Activated CD8-positive, alpha-beta memory T cell treated with anti-CD3 and anti-CD28 coated beads for 4 hours (primary cell): ENCODE results near the gene PRAMEF15.
"Not testable (repeated sequence)": the region's sequence is repeated elsewhere in the genome, so short reads cannot be mapped to it uniquely, and the experiment has no call there.

Experiments used
- DNase-seq, 2 donors: peaks; one replicate each; pipeline ENCODE4 v3.0.0-alpha.2; 2020; ENCODE audit warnings: low read depth in 2 of 2

The PRAMEF15 gene

DNA sequence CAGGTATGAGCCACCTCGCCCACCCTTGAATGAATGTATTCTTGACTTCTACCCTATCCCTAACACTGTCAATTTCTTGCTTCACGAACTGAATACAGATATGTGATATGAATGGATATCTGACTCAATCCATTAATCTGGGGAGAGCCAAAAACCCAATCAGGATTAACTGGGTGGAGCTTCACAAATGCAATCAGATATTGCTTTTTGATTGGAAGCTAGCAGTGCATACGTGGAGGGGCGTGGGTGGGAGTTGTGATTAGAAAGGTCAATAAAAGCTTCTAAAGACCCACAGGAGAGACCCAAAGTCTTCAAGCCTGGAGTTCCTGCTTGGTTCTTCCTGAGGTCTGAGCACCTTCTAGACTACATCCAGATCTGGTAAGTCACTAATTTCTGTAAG lies at the start of gene PRAMEF15:
TSS of gene PRAMEF15 (plus strand) at position 301 of the 400 bp plus-strand sequence. CDS start 2,827 bp downstream, outside the sequence.
- not testable (repeated sequence) for DNase-seq

DNA sequence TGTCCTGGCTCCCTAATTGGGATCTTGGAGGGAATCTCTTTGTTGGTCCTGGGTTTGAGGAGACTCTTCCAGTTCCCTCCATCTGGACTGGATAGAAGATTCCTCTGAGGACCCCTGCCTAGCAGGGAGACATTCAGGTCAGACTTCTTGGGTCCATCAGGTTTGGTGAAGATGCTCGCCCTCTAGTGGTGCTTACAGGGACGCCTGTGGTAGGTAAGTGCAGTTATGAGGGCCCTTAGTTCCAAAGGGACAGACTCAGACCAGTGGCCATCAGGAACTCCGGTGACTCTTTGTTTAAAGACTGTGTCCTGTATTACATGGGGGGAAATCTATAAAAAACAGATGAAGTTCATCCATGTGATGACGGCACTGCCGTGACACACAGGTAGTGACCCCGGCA lies 38.4 kb upstream of the PRAMEF15 start:
- DNase-seq = not testable (repeated sequence)

DNA sequence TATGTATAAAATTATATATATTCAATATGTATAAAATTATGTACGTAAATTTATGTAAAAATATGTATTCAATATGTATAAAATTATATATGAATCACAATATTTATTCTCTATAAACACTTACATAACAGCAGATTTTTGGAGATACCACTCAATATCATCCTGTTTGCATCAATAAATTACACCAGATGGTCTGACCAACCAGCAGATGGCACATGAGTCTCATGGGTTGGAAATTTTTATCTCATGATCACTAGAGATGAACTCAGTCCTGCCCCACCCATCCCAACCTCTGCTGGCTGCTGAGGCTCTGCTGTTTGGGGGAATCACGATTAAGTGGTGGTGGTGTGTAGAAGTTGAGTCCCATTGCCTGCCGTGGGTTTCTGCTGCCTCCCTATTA lies 35.8 kb upstream of the PRAMEF15 start:
- not testable (repeated sequence) for DNase-seq

DNA sequence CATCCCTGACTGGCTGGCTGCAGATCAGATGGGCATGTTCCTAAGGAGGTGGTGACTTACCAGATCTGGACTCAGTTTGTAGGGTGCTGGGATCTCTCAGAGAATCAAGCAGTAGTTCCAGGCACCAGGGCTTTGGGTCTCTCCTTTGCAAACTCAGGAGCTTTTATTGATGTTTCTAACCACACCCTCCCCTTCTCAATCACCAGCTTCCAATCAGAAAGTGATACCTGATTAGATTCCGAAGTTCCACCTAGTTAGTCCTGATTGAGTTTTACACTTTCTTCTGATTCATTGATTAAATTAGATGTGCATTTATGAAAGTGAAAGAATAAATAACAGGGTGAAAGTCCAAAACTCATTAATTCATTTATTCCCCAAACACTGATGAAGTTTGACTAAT lies 30.3 kb upstream of the PRAMEF15 start, which contains the start of gene PRAMEF8:
TSS of gene PRAMEF8 (minus strand) at position 101 of the 400 bp plus-strand sequence. CDS start 1,046 bp downstream, outside the sequence.
- DNase-seq = not testable (repeated sequence)

DNA sequence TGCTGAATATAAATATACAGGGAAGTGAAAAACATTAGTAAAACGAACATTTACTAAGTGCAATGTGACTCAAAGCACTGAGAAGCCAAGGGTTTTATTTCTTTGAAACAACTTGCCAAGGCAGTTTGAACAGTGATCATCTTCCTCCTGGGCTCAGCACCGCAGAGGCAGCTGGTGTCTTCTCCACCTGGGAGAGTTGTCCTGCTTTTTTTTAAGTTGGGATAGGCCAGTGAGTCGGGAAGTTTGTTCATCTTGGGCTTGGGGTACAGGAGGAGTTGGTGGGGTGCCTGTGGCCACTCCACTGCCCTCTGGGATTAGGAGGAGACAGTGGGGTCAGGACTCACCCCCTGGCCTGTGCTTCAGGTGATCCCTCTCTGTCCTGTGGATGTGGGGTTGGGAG lies 26.4 kb upstream of the PRAMEF15 start:
- DNase-seq = not testable (repeated sequence)

DNA sequence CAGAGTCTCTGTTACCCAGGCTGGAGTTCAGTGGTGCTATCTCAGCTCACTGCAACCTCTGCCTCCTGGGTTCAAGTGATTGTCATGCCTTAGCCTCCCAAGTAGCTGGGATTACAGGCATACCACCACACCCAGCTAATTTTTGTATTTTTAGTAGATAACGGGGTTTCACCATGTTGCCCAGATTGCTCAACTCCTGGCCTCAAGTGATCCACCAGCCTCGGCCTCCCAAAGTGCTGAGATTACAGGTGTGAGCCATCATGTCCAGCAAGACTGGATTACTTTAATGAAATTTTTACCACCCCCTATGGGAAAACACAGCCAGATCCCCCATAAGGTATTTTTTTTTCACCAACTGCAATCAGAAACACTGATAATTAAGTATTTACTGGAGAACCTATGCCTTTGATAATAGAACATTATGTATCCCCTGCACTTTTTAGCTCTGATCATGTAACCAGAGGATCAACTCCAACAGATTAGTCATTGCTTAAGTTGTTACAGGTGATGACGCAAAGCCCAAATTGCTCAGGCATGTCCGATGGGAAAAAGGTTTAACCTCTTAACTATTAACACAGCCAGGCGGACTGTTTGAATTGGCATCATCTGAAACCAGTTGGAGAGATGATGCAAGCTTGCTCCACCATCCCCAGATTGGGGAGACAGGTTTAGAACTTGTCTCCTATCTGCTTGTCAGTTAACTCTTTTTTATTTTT lies 18.0 kb upstream of the PRAMEF15 start:
- not testable (repeated sequence) for DNase-seq

GRCh38 chr1:13298699-13299098 lies 16.7 kb upstream of the PRAMEF15 start:
- DNase-seq = not testable (repeated sequence)

GRCh38 chr1:13302197-13302596 lies 13.2 kb upstream of the PRAMEF15 start:
- DNase-seq = not testable (repeated sequence)

DNA sequence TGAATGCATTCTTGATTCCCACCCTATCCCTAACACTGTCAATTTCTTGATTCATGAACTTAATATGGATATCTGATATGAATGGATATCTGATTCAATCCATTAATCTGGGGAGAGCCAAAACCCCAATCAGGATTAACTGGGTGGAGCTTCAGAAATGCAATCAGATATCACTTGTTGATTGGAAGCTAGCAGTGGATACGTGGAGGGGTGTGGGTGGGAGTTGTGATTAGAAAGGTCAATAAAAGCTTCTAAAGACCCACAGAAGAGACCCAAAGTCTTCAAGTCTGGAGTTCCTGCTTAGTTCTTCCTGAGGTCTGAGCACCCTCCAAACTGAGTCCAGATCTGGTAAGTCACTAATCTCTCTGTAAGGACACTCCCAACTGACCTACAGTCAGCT lies 12.1 kb upstream of the PRAMEF15 start, which contains the start of gene PRAMEF33:
TSS of gene PRAMEF33 (plus strand) at position 301 of the 400 bp plus-strand sequence. CDS start 2,416 bp downstream, outside the sequence.
- DNase-seq = not testable (repeated sequence)

- DNase-seq = not testable (repeated sequence)
Observed at GRCh38 chr1:13342496-13342895, 27.1 kb downstream of the PRAMEF15 start.

- not testable (repeated sequence) for DNase-seq
Observed at GRCh38 chr1:13347034-13347433, 31.7 kb downstream of the PRAMEF15 start, which contains the start of gene PRAMEF14. TSS of gene PRAMEF14 (minus strand) at chr1:13347134. CDS start at chr1:13345314, 1,820 bp downstream.

DNA sequence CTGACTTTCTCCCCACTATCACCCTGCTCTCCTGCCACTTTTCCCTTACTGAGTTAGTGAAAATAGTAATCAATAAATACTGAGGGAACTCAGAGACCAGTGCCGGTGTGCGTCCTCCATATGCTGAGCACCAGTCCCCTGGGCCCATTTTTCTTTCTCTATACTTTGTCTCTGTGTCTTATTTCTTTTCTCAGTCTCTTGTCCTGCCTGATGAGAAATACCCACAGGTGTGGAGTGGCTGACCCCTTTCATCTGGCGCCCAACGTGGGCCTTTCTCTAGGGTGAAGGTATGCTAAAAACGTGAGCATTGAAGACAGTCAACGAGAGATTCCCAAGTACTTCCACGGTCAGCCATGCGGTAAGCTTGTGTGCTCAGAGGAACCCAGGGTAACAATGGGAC lies 38.1 kb downstream of the PRAMEF15 start:
- DNase-seq = not testable (repeated sequence)

DNA sequence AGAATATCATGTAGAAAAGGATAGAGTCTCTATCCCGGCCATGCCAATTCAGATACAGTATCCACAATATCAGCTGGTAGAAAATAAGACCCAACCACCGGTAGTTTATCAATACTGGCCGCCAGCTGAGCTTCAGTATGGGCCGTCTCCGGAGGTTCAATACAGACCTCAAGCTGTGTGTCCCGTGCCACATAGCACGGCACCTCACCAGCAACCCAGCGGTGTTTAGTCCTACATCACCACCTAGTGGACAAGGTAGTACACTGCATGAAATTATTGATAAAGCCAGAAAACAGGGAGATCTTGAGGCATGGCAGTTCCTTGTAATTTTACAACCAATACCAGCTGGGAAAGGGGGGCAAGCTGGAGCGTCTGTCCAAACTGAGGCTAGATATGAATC lies 39.1 kb downstream of the PRAMEF15 start:
- DNase-seq = not testable (repeated sequence)

DNA sequence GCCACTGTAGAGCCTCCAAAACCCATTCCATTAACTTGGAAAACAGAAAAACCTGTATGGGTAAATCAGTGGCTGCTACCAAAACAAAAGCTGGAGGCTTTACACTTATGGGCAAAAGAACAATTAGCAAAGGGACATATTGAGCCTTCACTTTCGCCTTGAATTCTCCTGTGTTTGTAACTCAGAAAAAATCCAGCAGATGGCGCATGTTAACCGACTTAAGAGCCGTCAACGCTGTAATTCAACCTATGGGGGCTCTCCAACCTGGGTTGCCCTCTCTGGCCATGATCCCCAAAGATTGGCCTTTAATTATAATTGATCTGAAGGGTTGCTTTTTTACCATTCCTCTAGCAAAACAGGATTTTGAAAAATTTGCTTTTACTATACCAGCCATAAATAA lies 41.4 kb downstream of the PRAMEF15 start:
- DNase-seq = not testable (repeated sequence)

DNA sequence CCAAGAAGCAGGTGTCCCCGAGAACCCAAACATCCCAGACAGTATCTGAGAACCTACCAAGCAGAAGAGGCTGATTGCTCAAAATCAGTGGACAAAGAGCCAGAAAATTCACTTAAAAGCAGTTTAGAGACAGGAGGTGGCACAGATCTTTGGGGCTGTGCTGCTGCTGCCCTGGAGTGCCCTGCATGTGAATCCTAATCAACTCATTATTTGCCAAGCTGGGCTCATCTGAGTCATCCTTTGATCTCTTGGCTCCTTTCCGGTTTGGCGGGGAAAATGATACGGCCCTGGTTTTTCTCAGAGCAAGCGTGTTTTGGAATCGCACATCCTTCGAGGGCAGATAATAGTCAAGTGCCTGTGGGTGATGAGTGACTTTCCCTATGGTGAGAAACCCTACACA lies 47.0 kb downstream of the PRAMEF15 start:
- DNase-seq = not testable (repeated sequence)

DNA sequence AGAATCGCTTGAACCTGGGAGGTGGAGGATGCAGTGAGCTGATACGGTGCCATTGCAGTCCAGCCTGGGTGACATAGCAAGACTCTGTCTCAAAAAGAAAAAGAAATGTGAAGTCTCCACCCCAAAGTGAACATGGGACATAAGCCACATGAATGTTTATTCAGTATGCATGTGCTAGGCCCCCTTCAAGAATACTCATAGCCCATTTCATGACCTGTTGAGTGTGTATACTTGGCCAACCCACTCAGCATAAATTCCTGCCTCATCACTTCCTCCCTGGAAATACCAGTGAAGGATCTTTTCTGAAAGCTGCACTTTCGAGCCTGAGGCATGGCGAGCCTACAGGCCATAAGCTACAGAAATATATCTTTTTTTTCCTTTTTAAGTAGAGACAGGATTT lies 49.5 kb downstream of the PRAMEF15 start:
- not testable (repeated sequence) for DNase-seq

DNA sequence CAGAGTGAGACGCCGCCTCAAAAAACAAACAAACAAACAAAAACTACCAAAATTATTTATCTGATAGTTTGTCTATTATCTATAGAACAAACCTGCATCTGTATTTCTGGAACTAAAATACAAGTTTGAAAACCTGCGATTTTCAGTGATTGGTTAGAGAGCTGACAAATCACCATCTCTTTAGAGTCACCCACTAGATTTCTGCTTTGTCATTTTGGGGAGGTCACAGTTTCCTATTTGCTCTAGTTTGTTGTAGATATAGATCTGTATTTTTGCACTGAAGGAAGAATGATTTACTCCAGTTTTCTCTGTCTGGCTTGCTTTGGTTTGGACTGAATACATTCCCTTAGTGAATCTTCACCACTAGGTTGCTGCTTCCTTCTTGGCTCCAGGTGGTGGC lies 51.2 kb downstream of the PRAMEF15 start:
- not testable (repeated sequence) for DNase-seq

GRCh38 chr1:13368544-13368943 lies 53.2 kb downstream of the PRAMEF15 start:
- not testable (repeated sequence) for DNase-seq
